ENCODE data around the gene OSBPL5. TPM values are rescaled to one million over a fixed set of nuclear protein-coding genes. Genes with fewer than 3 reads are reported as not detected.
A peak's percentile ranks its signal among the peaks of the same experiment; 100 is the strongest.

OSBPL5 gene
- polyA plus RNA-seq, 10 donors = 11.4 to 21.7 (median 14.6) TPM

DNA sequence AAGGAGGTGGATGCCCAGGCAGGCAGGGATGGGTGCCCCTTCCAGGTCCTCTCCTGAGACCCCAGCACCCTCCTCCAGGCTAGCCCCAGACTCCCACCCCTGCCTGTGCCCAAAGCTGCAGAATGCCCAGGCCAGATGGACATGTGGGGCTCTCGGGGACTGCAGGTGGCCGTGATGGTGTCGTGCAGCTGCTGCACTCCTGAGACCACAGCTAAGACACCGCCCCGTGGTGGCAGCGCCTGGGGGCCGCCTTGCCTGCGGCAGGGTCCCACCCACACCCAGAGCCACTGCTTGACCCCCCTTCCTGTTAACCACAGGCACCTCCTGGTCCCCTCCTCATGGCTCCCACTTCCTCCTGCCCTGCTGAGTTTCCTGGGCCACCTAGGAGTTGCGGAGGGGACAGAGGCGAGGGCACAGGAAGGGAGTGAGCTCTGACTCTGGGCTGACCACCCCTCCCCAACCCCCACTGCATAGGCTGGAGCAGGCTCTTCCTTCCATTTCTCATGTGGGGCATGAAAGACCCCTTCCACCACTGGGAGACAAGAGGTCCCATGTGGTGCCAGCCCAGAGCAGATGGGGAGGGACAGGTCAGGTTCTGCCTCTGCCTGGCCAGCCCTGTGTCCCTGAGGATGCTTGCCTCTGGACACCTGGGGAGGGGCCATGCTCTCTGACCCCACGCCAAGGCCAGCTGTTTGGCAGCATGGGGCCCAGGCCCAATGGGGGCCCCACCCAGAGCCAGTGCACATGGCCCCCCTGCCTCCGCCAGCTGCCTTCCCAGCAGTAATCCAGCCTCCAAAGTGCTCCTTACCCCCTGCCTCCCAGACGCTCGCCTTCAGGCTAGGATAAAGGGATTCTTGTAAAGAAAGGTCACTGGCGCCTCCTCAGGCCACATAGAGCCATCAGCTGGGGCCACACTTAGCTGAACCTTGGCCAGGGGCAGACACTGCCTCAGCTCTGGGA lies 29.3 kb downstream of the OSBPL5 start:
- peak in 1 of 3 donors; percentile 43 for DNase-seq

DNA sequence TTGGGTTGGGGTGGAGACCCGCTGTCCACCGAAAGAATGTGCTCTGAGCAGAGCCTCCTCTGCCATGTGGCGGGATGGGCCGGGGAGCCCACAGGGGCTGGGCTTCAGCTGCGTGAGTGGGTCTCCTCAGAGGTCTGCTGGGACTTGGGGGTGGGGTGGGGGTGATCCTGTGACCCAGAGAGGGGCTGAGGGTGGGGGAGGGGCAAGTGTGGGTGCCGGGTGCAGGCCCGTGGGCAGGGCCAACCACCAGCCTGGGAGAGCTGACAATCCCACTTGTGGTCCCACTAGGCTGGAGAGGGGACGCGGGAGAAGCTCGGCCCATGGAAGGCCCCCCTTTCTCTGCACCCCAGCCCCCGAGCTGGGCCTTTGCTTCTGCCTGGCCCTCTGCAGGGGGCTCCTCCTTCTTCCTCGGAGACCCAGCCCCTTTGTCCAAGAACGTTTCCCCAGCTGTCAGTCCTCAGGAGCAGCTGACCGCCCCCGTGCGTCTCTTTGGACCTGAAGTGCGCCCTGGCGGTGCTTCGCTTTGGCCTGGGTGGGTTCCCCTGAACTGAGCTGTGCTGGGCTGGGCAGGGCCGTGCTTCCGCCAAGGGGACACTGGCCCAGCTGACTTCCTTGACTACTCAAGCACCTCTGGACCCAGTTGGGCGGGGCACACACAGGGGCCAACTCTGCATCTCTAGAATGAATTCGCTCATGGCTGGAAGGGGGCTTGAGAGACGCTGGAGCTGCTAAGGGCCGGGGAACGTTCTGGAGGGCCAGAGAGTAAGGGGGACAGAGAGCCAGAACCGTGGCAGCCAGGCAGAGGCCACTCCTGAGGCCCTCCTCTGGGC lies 30.2 kb downstream of the OSBPL5 start:
- DNase-seq = peak in 1 of 3 donors; percentile 61

DNA sequence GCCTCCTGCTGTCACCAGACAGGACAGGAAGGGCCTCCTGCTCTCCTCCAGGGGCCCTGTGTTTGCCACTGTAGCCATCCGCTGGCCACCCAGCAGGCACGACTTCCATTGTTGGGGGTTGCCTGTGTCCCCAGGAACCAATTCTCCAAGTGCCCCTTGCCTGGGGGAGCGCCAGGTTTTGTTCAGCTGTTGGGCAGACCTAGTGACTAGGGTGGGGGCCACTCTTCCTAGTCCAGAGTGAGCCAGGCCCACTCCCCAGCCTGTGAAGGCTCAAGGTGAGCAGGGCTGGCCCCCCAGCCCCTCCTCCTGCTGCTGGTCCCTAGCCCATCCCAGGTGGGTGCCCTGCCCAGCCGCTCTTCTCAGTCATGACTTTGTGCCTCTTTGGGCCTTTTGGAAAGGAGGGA lies 30.9 kb downstream of the OSBPL5 start:
- no peak for DNase-seq

DNA sequence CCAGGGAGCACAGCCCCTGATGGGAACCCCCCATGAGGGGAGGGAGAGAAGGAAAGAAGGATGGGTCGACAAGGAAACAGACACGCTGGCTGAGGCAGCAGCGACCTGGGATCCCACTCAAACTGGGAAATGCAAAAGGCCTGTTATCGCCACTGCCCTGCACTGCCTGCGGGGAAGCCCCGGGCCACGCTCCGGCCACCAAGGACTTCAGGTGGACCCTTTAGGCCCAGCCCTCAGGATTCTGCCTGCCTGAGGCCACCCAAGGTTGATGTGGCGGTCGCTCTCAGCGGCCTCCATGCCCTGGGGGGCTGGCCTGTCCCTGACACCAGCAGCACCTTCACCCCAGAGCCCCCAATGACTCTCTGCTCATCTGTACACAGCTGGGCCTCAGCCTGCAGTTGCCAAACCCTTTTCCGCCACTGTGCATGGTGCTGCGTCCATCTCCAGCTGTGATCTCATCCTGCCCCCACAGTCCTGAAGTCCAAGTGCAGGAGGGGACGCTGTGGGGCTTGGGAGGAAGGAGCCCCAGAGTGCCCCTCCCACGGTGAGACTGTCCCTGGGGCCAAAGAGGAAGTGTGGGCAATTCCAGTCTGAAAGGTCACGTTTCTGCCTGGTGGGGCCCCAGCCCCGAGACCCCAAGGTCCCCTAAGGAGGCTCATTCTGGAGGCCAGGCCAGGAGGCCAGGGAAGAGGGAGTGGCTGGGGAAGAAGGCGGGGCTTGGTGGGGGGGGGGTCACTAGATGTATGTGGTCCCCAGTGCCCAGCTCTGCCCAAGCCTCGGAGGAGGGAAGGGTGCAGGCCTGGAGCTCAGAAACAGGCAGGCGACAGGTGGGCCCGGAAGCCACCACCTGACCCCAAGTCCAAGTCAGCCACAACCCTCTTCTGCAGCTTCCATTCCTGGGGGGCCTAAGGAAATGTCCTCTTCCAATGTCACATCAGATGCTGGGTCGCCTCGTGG lies 31.6 kb downstream of the OSBPL5 start:
- DNase-seq = no peak

DNA sequence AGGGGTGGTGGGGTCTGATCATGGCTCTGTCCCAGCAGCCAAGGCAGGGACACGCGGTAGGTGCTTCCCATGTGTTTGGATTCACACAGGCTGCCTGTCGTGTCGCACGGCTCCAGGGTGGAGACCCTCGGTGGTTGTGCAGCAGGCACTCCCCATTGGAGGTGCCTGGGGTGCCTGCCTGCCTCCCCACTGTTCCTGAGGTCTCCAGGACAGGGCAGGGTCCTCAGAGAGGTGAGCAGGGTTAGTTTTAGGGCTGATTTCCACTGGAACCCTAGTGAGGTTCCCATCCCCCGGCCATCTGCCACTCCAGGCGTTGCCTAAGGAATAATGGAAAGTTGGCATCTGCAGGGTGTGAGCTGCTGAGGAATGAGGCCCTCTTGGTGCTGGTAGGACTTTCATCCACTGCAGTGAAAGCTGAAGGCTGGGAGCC lies 32.3 kb downstream of the OSBPL5 start:
- no peak for DNase-seq

DNA sequence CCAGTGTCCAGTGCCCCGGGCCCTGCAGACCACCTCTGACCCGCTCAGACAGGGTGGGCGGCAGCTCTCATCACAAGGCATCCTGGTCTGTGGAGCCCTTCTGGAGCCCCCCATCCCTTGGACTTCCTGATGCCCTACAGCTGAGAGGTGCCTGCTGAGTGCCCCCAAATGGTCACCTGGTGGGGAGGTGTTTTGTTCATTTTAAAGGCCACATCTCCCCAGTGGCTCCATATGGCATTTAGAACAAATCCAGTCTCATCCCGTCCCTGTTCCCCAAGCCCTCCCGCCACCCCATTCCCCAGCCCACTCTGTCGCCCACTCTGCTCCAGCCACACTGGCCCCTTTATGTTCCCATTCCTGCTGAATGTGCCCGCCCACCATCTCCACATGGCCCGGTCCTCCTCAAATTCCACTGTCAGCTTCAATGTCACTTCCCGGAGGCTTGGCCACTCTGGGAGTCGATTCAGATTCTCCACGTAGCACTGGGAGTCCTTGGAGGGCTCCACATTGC lies 32.8 kb downstream of the OSBPL5 start:
- no peak for DNase-seq

DNA sequence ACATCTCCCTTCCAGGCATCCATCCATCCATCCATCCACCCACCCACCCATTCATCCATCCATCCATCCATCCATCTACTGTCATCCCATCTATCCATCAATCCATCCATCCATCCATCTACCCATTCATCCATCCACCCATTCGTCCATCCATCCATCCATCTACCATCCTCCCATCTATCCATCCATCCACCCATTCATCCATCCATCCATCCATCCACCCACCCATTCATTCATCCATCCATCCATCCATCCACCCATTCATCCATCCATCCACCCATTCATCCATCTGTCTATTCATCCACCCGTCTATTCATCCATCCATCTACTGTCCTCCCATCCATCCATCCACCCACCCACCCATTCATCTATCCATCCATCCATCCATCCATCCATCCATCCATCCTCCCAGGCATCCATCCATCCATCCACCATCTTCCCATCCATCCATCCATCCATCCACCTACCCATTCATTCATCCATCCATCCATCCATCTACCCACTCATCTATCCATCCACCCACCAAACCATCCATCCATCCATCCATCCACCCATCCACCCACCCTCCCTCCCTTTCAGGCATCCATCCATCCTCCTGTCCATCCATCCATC lies 33.7 kb downstream of the OSBPL5 start:
- DNase-seq = no peak

DNA sequence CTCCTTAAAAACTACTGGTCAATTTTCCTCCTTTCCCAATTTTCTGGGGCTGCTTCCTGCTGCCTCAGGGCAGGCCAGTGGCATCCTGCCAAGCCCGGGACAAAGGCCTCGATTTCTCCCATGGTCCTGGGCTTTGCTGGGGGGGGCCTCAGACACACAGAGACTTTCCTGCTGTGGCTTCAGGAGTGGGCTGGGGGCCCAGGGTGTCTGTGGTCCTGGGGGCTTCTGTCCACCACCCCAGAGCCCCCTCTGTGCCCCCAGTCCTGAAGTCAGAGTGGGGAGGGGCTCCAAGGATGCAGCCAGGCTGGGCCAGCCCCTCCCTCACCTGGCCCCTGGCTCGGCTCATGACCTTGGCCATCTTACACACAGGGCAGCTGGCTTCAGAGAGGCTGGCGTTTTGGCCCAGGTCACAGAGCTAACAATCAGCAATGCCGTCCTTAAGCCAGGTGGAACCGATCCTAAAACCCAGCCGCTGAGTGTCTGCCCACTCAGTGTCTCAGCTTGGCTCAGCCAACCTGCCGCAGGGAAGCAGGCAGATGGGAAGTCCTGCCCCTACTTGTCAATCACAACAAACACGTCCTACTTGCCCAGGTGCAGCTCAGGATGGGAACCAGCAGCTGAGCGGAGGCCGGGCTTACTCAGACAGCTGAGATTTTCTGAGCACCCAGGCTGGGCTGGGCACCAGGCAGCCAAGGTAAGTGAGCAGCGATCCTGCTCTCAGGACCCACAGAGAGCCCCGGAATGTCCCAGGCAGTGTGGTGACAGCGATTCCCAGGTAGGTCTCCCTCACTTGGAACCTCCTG lies 34.6 kb downstream of the OSBPL5 start:
- DNase-seq = no peak

DNA sequence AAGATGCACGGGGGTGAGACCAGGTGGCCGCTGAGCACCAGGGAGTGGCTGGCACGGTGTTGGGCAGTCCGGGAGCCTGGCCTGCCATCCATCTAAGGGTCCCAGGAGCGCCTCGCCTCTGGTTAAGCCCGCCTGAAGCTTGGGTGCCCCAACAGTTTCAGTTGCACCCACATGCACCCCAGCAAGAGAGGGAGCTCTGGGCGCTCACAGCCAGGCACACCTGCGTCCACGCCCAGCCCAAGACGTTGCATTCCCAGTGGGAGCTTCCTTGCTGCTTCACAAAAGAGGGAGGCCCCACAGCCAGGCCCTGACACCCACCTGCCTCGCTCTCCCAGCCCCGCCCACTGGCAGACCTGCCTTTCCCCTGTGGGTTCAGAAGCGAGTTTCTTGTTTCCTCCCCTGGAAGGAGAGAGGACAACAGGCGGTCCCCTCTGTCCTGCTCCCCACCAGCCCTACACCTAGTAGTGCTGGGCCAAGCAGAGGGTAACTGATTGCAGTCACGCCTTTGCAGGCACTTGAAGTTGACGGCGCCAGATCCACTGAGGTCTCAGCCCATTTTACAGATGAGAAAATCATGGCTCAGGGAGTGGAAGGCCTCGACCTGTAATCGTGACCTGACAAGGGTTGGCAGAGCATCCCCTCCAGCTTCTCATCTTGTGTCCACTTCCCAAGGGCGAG lies 35.4 kb downstream of the OSBPL5 start:
- DNase-seq = no peak

DNA sequence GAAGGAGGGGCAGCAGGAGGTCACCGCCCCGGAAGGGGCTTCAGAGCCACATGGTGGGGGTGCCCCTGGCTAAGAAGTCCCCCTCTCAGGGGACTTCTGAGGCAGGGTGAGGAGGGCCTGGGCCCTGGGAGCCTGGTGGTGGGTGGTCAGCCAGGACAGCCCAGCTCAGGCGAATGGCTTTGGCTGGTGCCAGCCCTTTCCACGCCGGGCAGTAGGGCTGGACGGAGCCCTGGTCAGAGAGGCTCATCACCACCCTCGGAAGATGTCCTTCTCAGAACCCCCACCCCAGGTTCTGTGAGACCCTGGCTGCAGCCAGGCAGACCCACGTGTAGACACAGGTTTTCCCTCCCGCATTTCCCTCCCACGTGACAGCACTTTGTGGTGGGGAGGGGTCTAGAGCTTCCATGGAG lies 35.9 kb downstream of the OSBPL5 start:
- no peak for DNase-seq

DNA sequence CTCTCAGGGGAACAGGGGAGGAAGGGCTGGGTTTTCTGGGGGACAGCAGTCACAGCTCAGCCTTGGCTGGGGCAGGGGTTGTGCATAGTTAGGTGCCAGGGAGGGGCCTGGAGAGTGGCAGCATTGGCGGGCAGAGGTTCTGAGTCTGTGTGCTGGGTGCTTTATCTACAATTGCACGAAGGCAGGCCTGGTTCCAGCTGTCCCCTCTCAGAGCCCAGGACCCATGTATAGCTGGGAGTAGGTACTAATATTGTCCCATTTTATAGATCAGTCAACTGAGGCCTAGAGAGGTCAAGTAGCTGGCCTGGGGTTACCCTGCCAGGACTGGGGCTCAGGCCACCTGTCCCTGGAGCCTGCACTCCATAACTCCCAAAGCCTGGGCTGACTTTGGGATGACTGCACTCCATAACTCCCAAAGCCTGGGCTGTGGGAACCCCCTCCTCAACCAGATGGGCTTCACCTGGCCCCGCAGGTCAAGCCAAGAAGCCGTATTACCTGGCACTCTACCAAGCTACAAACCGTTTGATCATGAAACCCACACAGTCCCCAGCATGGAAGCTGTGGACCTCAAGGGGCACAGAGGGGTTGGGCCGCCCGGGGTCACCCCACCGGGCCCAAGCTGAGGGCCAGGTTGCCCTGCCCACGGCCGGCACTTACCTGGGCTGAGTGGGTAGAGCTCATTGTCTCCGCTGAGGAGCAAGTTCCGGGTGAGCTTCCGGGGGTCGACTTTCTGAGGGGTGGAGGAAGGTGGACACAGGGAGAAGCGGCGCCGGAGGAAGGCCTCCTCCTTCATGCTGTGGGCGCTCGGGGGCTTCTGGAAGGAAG lies 36.5 kb downstream of the OSBPL5 start:
- DNase-seq = no peak

DNA sequence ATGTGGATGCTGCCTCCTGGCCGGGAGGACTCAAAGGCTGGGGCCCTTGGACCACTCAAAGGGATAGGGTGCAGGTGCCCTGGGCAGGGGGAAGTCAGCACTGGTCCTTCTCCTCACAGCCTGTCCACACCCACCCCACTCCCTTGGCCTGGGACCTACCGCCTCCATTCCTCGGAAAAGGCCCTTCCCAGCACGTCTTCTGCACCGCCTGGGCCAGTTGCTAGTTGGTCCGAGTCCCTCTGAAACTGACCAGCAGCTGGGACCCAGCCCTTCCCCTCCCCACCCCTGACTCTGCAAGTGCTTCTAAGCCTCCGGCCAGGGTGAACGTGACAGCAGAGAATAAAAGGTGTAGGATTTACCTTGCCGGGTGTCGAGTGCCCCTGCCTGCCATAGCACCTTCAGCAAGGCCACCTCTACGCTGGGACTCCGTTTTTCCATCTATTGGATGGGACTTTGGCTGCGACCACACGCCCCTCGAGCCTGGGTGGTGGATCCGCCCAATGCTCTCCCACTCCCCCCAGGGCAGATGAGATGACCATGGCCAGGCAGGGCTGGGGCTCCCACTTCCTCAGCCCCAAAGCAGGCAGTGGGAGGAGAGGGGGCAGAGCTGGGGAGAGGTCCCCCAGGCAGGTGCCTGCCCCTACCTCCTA lies 37.3 kb downstream of the OSBPL5 start:
- no peak for DNase-seq

DNA sequence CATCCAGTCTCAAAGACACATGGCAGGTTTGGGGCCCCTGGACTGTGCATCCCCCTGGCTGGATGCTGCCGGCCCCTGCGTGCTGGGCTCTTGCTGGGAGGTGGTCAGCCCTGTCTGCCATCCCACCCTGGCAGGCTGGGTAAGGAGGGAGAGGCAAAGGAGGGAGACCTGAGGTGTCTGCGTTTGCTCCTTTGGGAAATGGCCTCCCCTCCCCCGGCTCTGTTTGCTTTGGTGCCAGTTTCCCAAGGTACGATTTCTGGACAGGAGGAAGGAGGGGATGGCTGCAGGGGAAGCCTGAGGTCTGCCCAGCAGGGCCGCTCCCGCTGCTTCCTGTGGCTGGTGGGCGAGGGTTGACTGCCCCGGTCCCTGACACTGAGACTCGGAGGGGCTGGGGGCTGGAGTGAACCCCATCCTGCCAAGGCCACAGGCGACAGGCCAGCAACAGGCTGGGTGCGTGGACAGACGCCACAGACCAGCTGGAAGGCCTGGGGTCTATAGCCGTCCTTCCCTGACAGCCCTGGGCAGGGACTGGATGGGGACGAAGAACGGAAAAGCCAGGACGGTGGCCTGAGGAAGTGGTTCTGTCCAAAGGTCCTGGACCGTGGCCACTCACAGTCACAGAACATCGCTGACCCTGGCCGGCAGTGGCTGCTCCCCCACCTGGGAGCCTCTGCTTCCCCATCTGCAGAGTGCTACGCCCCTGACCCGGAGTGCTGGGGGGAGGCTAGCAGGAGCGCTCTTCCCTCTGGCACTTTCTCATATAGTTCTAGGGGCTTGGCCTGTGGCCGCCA lies 38.0 kb downstream of the OSBPL5 start:
- DNase-seq = peak in 1 of 3 donors; percentile 57

DNA sequence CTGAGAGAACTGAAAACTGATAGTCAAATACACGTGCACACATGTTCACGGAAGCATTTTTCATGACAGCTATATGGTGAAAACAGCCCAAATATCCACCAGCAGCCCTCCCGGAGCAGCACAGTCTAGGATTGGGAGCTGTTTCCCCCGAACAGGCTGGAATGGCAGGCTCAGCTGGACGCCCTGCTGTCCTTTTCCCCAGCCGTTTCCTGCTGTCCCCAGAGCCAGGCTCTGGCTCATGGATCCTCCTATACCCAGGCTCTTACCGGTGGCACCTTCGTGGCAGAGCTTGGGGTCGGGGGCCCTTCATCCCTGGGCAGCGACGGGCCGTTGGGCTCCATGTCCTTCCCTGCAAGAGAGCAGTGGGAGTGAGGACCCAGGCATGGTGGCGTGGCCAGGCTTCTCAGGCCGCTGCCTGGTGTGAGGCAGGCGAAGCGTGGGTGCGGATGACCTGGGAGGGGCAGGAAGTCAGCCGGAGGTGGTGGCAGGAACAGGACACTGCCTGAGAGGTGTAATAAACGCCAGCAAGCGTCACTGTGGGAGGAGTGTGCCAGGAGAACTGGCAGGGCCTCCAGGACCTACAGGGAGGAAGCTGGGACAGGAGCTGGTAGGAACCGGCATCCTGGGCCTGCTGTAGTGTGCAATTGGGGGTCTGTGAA lies 38.8 kb downstream of the OSBPL5 start:
- DNase-seq = no peak

DNA sequence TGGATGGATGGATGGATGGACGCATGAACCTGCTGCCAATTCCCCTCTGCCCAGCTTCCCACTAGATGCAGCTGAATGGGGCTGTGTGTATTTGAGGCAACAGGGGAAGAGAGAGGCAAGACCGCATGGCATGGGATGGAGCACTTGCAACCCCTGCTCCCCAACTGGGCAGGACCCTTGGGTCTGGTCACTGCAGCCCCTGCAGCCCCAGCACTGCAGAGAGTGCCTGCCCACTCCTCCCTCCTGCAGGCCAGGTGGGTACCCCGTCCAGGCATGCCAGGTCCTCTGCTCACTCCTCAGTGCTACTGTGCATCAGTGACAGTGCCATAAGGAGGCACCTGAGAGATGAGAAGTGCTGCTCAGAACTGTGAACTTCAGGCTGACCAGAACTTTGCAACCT lies 40.3 kb downstream of the OSBPL5 start:
- DNase-seq = no peak
